ENCODE measurements around the gene LRRC10B.

DNA sequence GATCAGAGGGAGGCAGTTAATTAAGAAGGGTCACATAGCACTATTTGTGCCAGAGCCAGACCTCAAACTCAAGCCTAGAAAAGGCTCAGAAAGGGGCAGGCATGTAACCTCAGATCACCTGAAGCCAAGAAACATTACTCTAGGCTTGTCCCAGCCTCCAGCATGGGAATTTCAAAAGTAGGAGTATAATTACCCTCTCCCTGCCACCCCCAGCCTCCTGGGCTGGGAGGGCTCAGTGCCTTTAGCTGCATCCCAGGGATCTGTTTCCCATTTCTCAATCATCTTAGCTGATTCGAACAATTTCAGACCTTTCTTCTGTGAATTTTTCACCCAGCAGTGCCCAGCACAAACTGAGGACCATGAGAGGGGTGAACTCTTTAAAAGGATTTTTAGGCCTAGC lies 33.1 kb upstream of the LRRC10B start:
- TF ChIP-seq, protein P1, sequence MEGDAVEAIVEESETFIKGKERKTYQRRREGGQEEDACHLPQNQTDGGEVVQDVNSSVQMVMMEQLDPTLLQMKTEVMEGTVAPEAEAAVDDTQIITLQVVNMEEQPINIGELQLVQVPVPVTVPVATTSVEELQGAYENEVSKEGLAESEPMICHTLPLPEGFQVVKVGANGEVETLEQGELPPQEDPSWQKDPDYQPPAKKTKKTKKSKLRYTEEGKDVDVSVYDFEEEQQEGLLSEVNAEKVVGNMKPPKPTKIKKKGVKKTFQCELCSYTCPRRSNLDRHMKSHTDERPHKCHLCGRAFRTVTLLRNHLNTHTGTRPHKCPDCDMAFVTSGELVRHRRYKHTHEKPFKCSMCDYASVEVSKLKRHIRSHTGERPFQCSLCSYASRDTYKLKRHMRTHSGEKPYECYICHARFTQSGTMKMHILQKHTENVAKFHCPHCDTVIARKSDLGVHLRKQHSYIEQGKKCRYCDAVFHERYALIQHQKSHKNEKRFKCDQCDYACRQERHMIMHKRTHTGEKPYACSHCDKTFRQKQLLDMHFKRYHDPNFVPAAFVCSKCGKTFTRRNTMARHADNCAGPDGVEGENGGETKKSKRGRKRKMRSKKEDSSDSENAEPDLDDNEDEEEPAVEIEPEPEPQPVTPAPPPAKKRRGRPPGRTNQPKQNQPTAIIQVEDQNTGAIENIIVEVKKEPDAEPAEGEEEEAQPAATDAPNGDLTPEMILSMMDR (IDR thresholded peaks at IDR 0.05; ENCODE audit: low read length), result no peak
- TF ChIP-seq EZH2 (IDR thresholded peaks at IDR 0.05; ENCODE audit: borderline replicate concordance, low read length), result no peak
